SU-DHL-6 (cell line): Measurements from ENCODE around the gene THUMPD3.

Source experiments
- H2AFZ ChIP-seq: fragments of 200-600 bp; sonication (generic); 2 replicates; pipeline ENCODE4 v1.6.1; 2014; ENCODE audit warnings: low read depth, mild to moderate bottlenecking, moderate library complexity, mixed read lengths, antibody characterized with exemption, low read length; ENCODE audit not compliant: severe bottlenecking
- H3F3A ChIP-seq: fragments of 200-600 bp; shearing (Covaris generic); 2 replicates; pipeline ENCODE4 v1.6.0; 2016; ENCODE audit warnings: antibody characterized with exemption, mild to moderate bottlenecking; ENCODE audit not compliant: insufficient read depth
- H3K27ac ChIP-seq: fragments of 200-600 bp; sonication (generic); 2 replicates; pipeline ENCODE4 v1.5.1; 2016; ENCODE audit warnings: low read depth, mild to moderate bottlenecking, low read length, moderate library complexity, mixed read lengths
- H3K27me3 ChIP-seq: fragments of 200-600 bp; sonication (generic), shearing (Covaris generic); 2 replicates; pipeline ENCODE4 v1.6.0; 2014; ENCODE audit warnings: mild to moderate bottlenecking, low read length
- H3K36me3 ChIP-seq: fragments of 200-600 bp; sonication (generic); 2 replicates; pipeline ENCODE4 v1.6.1; 2014; ENCODE audit warnings: mild to moderate bottlenecking, low read length, mixed read lengths
- H3K4me2 ChIP-seq: fragments of 300-600, 200-600 bp; shearing (Covaris generic), sonication (generic); 2 replicates; pipeline ENCODE4 v1.6.0; 2014; ENCODE audit warnings: low read length, low read depth, mild to moderate bottlenecking; ENCODE audit not compliant: poor library complexity, severe bottlenecking
- H3K4me3 ChIP-seq: fragments of 200-600 bp; sonication (generic); 2 replicates; pipeline ENCODE4 v1.5.1; 2014; ENCODE audit warnings: antibody characterized with exemption, low read length, mild to moderate bottlenecking, mixed read lengths; ENCODE audit not compliant: insufficient read depth, poor library complexity, severe bottlenecking
- H3K79me2 ChIP-seq: fragments of 200-600 bp; sonication (generic); 2 replicates; pipeline ENCODE4 v1.6.1; 2014; ENCODE audit warnings: mild to moderate bottlenecking, low read length, moderate library complexity; ENCODE audit not compliant: insufficient read depth
- H3K9ac ChIP-seq: fragments of 200-600 bp; sonication (generic); 2 replicates; pipeline ENCODE4 v1.7.0; 2014; ENCODE audit warnings: mild to moderate bottlenecking, low read length
- H3K9me2 ChIP-seq: fragments of 200-600 bp; sonication (generic); replicated peaks from 2 replicates; pipeline ENCODE4 v1.6.1; 2014; ENCODE audit warnings: low read length; ENCODE audit not compliant: insufficient read depth
- H3K9me3 ChIP-seq: fragments of 200-600 bp; sonication (generic); 2 replicates; pipeline ENCODE4 v1.6.1; 2014; ENCODE audit warnings: low read length, mixed read lengths; ENCODE audit not compliant: insufficient read depth
- H4K20me1 ChIP-seq: fragments of 200-600 bp; sonication (generic); 2 replicates; pipeline ENCODE4 v1.6.1; 2014; ENCODE audit warnings: low read depth, mild to moderate bottlenecking, antibody characterized with exemption, low read length, moderate library complexity, mixed read lengths
- EZH2phosphoT487 ChIP-seq: fragments of 200-600 bp; sonication (generic), shearing (Covaris generic); conservative IDR thresholded peaks from 2 replicates; pipeline ENCODE4 v1.6.1; 2018; ENCODE audit warnings: mild to moderate bottlenecking, antibody characterized with exemption, low read length, moderate library complexity, mixed read lengths
- TF ChIP-seq, protein P1 (sequence below): fragments of 200-600 bp; sonication (generic); IDR thresholded peaks from one replicate; pipeline ENCODE4 v1.5.1; 2017; ENCODE audit warnings: antibody characterized with exemption, mild to moderate bottlenecking, low read length, moderate library complexity; ENCODE audit not compliant: insufficient read depth, poor library complexity, severe bottlenecking

THUMPD3 gene

DNA sequence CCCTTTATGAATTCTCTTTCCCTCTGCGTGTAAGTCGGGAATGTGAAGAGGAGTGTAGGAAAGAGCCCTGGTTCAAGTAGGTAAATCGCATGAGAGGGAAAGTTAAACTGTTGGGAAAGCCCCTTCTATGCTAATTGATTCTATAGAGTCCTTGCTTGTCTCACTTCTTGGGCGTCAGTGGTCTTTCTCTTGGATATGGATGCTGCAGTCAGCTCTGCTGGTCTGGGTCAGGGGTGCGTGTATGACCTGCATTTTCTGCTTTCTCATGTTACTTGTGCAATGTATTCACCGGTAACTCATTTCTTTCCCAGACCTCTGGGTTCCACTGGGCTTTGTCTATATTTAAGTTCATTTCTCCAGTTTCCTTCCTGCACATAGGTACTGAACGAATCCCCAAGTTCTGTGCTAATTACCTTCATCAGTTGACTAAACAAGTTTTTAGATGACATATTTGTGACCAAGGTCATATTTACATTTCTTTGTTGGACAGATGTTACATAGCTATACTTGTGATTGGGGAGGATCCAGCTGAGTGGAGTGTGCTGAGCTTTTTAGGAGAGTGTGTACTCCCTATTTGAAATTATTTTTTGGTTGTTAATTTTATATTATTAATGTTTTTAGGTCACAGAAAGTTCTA is 36.0 kb downstream of the THUMPD3 start:
- H3K4me2 ChIP-seq = peak overlapping the region; percentile 89
- no peaks in the 10 kb centered on the region for H3K9me3 ChIP-seq
- H3K9me2 ChIP-seq = no peaks in the 10 kb centered on the region
- H3F3A ChIP-seq = peaks cover 7% of the 10 kb centered on the region
- no peaks in the 10 kb centered on the region for H3K27me3 ChIP-seq
- peak overlapping the region; percentile 98 for H3K9ac ChIP-seq
- H3K27ac ChIP-seq = peak overlapping the region; percentile 89
- H3K36me3 ChIP-seq = peaks cover 15% of the 10 kb centered on the region; the same call in 1 of the 2 replicates
- H2AFZ ChIP-seq = no peak overlapping the region
- H4K20me1 ChIP-seq = peaks cover 72% of the 10 kb centered on the region
- peak overlapping the region; percentile 97 for H3K4me3 ChIP-seq
- TF ChIP-seq EZH2phosphoT487 = no peak
- TF ChIP-seq, protein P1, sequence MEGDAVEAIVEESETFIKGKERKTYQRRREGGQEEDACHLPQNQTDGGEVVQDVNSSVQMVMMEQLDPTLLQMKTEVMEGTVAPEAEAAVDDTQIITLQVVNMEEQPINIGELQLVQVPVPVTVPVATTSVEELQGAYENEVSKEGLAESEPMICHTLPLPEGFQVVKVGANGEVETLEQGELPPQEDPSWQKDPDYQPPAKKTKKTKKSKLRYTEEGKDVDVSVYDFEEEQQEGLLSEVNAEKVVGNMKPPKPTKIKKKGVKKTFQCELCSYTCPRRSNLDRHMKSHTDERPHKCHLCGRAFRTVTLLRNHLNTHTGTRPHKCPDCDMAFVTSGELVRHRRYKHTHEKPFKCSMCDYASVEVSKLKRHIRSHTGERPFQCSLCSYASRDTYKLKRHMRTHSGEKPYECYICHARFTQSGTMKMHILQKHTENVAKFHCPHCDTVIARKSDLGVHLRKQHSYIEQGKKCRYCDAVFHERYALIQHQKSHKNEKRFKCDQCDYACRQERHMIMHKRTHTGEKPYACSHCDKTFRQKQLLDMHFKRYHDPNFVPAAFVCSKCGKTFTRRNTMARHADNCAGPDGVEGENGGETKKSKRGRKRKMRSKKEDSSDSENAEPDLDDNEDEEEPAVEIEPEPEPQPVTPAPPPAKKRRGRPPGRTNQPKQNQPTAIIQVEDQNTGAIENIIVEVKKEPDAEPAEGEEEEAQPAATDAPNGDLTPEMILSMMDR = no peak
- peaks cover 91% of the 10 kb centered on the region for H3K79me2 ChIP-seq

DNA sequence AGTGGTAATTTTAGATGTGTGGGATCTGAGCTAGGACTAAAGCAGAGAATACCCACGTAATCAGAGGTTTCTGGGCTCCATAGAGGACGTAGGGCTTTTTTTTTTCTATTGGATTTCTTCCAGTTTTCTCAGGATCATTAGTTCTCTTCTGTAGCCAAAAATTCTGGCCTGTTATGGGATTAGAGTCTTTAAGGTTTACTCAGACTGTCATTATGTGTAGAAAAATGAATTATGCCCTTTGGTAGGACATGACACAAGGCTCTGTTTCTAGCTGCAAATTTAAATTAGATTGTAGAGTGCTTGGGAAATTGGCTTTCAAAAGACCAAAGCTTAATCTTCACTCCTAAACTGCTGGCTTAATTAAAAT is 36.5 kb downstream of the THUMPD3 start:
- no peaks in the 10 kb centered on the region for H3K9me3 ChIP-seq
- H3K27me3 ChIP-seq = no peaks in the 10 kb centered on the region
- H3K36me3 ChIP-seq = peaks cover 11% of the 10 kb centered on the region; the same call in 1 of the 2 replicates
- peak overlapping the region; percentile 89 for H3K4me2 ChIP-seq
- peak overlapping the region; percentile 97 for H3K4me3 ChIP-seq
- TF ChIP-seq, protein P1 = no peak
- no peak for TF ChIP-seq EZH2phosphoT487
- peaks cover 72% of the 10 kb centered on the region for H4K20me1 ChIP-seq
- peak overlapping the region; percentile 98 for H3K9ac ChIP-seq
- H3F3A ChIP-seq = peaks cover 7% of the 10 kb centered on the region
- H3K79me2 ChIP-seq = peaks cover 91% of the 10 kb centered on the region
- no peak overlapping the region for H2AFZ ChIP-seq
- peak overlapping the region; percentile 89; the same call in 1 of the 2 replicates for H3K27ac ChIP-seq
- H3K9me2 ChIP-seq = no peaks in the 10 kb centered on the region

DNA sequence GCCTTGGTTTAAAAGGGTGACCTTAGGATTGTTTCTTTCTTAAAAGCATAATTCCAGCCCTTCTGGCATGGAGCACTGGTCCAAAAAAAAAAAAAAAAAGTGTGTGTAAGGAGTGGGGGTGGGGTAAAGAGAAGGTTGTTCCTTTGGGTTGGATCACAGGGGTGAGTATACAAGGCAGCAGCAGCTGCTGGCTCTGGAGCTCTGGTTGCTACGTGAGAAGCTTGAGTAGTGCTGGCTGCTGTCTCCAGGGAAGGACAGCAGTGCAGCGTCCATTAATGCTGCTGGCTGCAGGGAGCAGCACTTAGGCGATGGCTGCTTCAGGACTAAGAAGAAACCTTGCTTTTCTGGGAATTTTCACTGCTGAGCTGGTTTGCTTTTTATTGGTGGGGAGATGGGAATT is 36.9 kb downstream of the THUMPD3 start:
- H3K9me2 ChIP-seq = no peaks in the 10 kb centered on the region
- peak overlapping the region; percentile 98 for H3K9ac ChIP-seq
- peak overlapping the region; percentile 89 for H3K4me2 ChIP-seq
- peak overlapping the region; percentile 97 for H3K4me3 ChIP-seq
- peak overlapping the region; percentile 89; the same call in 1 of the 2 replicates for H3K27ac ChIP-seq
- H3F3A ChIP-seq = peaks cover 7% of the 10 kb centered on the region
- H4K20me1 ChIP-seq = peaks cover 72% of the 10 kb centered on the region
- no peaks in the 10 kb centered on the region for H3K9me3 ChIP-seq
- peaks cover 91% of the 10 kb centered on the region for H3K79me2 ChIP-seq
- peaks cover 7% of the 10 kb centered on the region; the same call in 1 of the 2 replicates for H3K36me3 ChIP-seq
- H3K27me3 ChIP-seq = no peaks in the 10 kb centered on the region
- TF ChIP-seq, protein P1 = no peak
- no peak for TF ChIP-seq EZH2phosphoT487
- no peak overlapping the region for H2AFZ ChIP-seq
